Gastroesophageal sphincter (tissue), 4 donors: ENCODE results near the gene MEGF11. TPM values are rescaled to one million over a fixed set of nuclear protein-coding genes. Genes with fewer than 3 reads are reported as not detected.

Experiments
- ATAC-seq: fragments of 150-250 bp; one replicate; pipeline ENCODE4 v1.9.1; 2016; ENCODE audit warnings: mild to moderate bottlenecking, moderate library complexity
- H3K27ac ChIP-seq, 4 donors: fragments of 200-600 bp; sonication (generic) in 3 of 4; 1 replicate in 3 of 4; 2 replicates in 1 of 4; pipeline ENCODE4 v1.5.1; 2016 to 2019
- H3K27me3 ChIP-seq: fragments of 200-600 bp; sonication (generic); one replicate; pipeline ENCODE4 v1.5.1; 2019
- H3K36me3 ChIP-seq, 2 donors: fragments of 200-600 bp; sonication (generic); one replicate each; pipeline ENCODE4 v1.5.1; 2019; ENCODE audit warnings: control low read depth in 1 of 2
- H3K4me1 ChIP-seq, 3 donors: fragments of 200-600 bp; sonication (generic); 1 replicate in 2 of 3; 2 replicates in 1 of 3; pipeline ENCODE4 v1.5.1; 2016 to 2019; ENCODE audit warnings: control low read depth in 2 of 3
- H3K4me3 ChIP-seq, 2 donors: fragments of 200-600 bp; sonication (generic); one replicate each; pipeline ENCODE4 v1.5.1; 2019; ENCODE audit warnings: mild to moderate bottlenecking in 1 of 2, moderate library complexity in 1 of 2
- H3K9me3 ChIP-seq, 3 donors: fragments of 200-600 bp; sonication (generic); one replicate each; pipeline ENCODE4 v1.5.1; 2017 to 2019; ENCODE audit warnings: control low read depth in 2 of 3
- EP300 ChIP-seq: sonication (generic); formaldehyde crosslinking; IDR thresholded peaks from one replicate; pipeline ENCODE4 v1.6.1; 2017; ENCODE audit warnings: antibody characterized with exemption, mild to moderate bottlenecking
- POLR2A ChIP-seq, 2 donors: fragments of 450-650 bp; IDR thresholded peaks; one replicate each; pipeline ENCODE4 v1.6.1; 2017; ENCODE audit warnings: antibody characterized with exemption in 2 of 2, mild to moderate bottlenecking in 2 of 2, moderate library complexity in 1 of 2
- POLR2AphosphoS5 ChIP-seq: sonication (generic); formaldehyde crosslinking; IDR thresholded peaks from one replicate; pipeline ENCODE4 v1.6.1; 2017; ENCODE audit warnings: antibody characterized with exemption
- WGBS, 2 donors: methylation state at CpG; one replicate each; pipeline ENCODE4 v1.1.5; 2018; ENCODE audit warnings: low coverage in 1 of 2; 5-methylcytosine and 5-hydroxymethylcytosine counted together
- total RNA-seq, 4 donors: library from RNA; depleted of rRNA; stranded (reverse); fragments of >200 nt; gene quantifications; one replicate each; pipeline ENCODE4 v1.1.0, GENCODE V29; 2016
- TF ChIP-seq, protein P1 (sequence below), 4 experiments: fragments of 200-600 bp in 2 of 4; fragments of 450-650 bp in 2 of 4; sonication (generic) in 1 of 4; IDR thresholded peaks; one replicate each; pipeline ENCODE4 v1.5.1; 2017 to 2019; ENCODE audit warnings: antibody characterized with exemption in 4 of 4, mild to moderate bottlenecking in 2 of 4, moderate library complexity in 2 of 4

The MEGF11 gene
- total RNA-seq, 4 donors from 2014 or later, result 0.08 TPM; not detected in 3

DNA sequence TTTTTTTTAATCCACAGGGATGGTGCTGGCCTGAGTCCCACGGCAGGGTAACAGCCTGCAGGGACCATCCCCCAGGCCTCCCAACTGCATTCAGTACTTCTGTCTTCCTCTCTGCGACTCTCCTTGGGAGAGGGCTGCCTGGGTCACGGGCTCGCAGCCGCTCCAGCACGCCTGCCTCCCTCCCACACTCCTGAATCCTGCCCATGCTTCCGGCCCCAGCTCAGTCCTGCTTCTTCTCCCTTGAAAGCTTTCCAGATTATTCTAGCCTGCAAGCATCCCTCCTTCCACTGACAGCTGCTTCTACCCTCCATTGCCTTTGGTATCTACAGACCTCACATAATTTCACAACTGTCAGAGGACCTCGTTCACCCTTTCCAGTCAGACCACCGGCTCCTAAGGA is 32.4 kb downstream of the MEGF11 start:
- ATAC-seq, result no peak
- H3K27ac ChIP-seq, result no peak overlapping the region
- no peaks in the 10 kb centered on the region for H3K4me1 ChIP-seq
- no peaks in the 10 kb centered on the region for H3K9me3 ChIP-seq
- H3K27me3 ChIP-seq, result peaks cover 3% of the 10 kb centered on the region
- H3K4me3 ChIP-seq, result no peak overlapping the region
- no peaks in the 10 kb centered on the region for H3K36me3 ChIP-seq
- 15 to 23% methylated on average over 7 to 9 of the region's 9 CpGs for WGBS, 2 donors
- TF ChIP-seq POLR2AphosphoS5, result no peak
- TF ChIP-seq, protein P1, sequence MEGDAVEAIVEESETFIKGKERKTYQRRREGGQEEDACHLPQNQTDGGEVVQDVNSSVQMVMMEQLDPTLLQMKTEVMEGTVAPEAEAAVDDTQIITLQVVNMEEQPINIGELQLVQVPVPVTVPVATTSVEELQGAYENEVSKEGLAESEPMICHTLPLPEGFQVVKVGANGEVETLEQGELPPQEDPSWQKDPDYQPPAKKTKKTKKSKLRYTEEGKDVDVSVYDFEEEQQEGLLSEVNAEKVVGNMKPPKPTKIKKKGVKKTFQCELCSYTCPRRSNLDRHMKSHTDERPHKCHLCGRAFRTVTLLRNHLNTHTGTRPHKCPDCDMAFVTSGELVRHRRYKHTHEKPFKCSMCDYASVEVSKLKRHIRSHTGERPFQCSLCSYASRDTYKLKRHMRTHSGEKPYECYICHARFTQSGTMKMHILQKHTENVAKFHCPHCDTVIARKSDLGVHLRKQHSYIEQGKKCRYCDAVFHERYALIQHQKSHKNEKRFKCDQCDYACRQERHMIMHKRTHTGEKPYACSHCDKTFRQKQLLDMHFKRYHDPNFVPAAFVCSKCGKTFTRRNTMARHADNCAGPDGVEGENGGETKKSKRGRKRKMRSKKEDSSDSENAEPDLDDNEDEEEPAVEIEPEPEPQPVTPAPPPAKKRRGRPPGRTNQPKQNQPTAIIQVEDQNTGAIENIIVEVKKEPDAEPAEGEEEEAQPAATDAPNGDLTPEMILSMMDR (IDR thresholded peaks at IDR 0.05), result no peak
- TF ChIP-seq EP300, result no peak
- TF ChIP-seq POLR2A (IDR thresholded peaks at IDR 0.05), result no peak

DNA sequence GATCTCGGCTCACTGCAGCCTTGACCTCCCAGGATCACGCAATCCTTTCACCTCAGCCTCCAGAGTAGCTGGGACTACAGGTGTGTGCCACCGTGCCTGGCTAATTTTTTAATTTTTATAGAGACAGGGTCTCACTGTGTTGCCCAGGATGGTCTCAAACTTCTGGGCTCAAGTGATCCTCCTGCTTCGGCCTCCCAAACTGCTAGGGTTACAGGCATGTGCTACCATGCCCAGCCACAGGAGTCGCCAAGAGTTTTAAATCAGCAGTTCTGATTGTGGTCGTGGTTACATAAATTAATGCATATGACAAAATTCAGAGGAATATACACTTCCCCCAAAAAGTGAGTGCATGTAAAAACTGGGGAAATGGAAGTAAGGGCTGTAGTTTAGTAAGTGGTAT is 32.9 kb downstream of the MEGF11 start:
- no peaks in the 10 kb centered on the region for H3K9me3 ChIP-seq
- H3K27me3 ChIP-seq, result peaks cover 3% of the 10 kb centered on the region
- no peak overlapping the region for H3K4me3 ChIP-seq
- H3K27ac ChIP-seq, result no peak overlapping the region
- H3K4me1 ChIP-seq, result no peaks in the 10 kb centered on the region
- H3K36me3 ChIP-seq, result no peaks in the 10 kb centered on the region
- TF ChIP-seq POLR2AphosphoS5 (no peak), POLR2A (IDR thresholded peaks at IDR 0.05) (no peak), EP300 (no peak)
- TF ChIP-seq, protein P1 (IDR thresholded peaks at IDR 0.05), result no peak
- ATAC-seq, result no peak
- WGBS, 2 donors, result 86 to 100% methylated on average over 1 to 6 of the region's 6 CpGs

DNA sequence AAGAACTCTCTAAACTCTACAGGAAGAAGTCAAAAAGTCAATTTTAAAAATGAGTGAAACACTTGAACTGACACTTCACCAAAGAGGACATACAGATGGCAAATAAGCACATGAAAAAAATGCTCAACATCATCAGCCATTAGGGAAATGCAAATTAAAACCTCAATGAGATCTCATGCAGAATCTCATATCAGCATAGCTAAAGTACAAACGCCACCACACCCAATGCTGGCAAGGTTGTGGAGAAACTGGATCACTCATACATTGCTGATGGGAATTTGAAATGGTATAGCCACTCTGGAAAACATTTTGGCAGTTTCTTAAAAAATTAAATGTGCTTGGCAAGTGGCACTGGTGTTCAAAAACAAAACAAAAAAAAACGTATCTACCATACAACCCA is 34.2 kb downstream of the MEGF11 start:
- H3K9me3 ChIP-seq, result no peaks in the 10 kb centered on the region
- no peak overlapping the region for H3K27ac ChIP-seq
- no peak for ATAC-seq
- H3K27me3 ChIP-seq, result peaks cover 3% of the 10 kb centered on the region
- H3K4me1 ChIP-seq, result no peaks in the 10 kb centered on the region
- H3K4me3 ChIP-seq, result no peak overlapping the region
- no peaks in the 10 kb centered on the region for H3K36me3 ChIP-seq
- WGBS, 2 donors, result 72 to 90% methylated on average over 2 of the region's 2 CpGs
- TF ChIP-seq EP300, result no peak
- no peak for TF ChIP-seq POLR2AphosphoS5
- no peak for TF ChIP-seq POLR2A (IDR thresholded peaks at IDR 0.05)
- TF ChIP-seq, protein P1 (IDR thresholded peaks at IDR 0.05), result no peak

DNA sequence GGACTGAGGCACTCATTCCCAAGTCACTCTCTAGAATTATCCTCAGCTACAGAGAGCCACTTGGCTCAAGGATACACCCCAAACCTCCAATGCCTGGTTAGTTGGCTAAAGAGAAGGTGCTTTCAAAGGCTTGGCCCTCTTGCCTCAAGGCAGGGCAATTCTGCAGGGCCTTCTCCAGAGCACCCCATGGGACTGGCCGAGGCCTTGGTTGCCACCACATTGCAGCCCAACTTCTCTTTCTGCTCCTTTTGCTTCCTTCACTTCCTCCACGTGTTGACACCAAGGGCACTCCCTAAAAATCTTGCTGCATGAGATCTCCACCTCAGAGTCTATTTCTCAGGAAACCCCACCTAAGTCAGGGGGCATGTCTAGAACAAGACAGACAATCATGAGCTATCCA is 36.7 kb downstream of the MEGF11 start:
- no peaks in the 10 kb centered on the region for H3K36me3 ChIP-seq
- H3K27me3 ChIP-seq, result peaks cover 3% of the 10 kb centered on the region
- no peak overlapping the region for H3K27ac ChIP-seq
- 50 to 92% methylated on average over 1 to 2 of the region's 2 CpGs for WGBS, 2 donors
- TF ChIP-seq, protein P1 (IDR thresholded peaks at IDR 0.05), result no peak
- no peak for TF ChIP-seq POLR2AphosphoS5
- no peak for TF ChIP-seq POLR2A (IDR thresholded peaks at IDR 0.05)
- no peak for TF ChIP-seq EP300
- no peak overlapping the region for H3K4me3 ChIP-seq
- no peak for ATAC-seq
- no peaks in the 10 kb centered on the region for H3K9me3 ChIP-seq
- no peaks in the 10 kb centered on the region for H3K4me1 ChIP-seq

DNA sequence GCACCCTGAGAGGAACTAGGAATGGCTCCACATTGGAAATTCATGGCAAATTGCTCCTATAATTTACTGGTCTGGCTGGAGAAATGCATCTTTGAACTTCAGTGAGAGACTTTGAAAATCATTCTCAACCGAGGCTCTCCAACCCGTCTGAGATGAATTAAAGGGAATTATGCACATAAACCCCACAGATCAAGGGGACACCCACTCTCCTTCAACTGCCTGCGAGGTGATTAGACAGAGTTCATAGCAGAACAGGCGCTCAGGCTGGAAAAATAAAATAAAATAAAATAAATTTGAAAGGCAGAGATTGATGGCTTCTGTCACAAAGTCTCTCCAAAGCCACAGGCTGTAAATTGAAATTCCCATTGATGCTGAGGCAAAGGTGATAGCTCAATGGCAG is 37.7 kb downstream of the MEGF11 start:
- H3K27me3 ChIP-seq, result peaks cover 3% of the 10 kb centered on the region
- no peak for ATAC-seq
- WGBS, 2 donors, result 68 to 78% methylated on average over 4 of the region's 4 CpGs
- H3K36me3 ChIP-seq, result no peaks in the 10 kb centered on the region
- no peaks in the 10 kb centered on the region for H3K9me3 ChIP-seq
- H3K4me3 ChIP-seq, result no peak overlapping the region
- no peak for TF ChIP-seq POLR2AphosphoS5
- TF ChIP-seq POLR2A (IDR thresholded peaks at IDR 0.05), result no peak
- TF ChIP-seq, protein P1 (IDR thresholded peaks at IDR 0.05), result no peak
- TF ChIP-seq EP300, result no peak
- no peak overlapping the region for H3K27ac ChIP-seq
- H3K4me1 ChIP-seq, result no peaks in the 10 kb centered on the region
